ENCODE data around the gene EFHD2.

DNA sequence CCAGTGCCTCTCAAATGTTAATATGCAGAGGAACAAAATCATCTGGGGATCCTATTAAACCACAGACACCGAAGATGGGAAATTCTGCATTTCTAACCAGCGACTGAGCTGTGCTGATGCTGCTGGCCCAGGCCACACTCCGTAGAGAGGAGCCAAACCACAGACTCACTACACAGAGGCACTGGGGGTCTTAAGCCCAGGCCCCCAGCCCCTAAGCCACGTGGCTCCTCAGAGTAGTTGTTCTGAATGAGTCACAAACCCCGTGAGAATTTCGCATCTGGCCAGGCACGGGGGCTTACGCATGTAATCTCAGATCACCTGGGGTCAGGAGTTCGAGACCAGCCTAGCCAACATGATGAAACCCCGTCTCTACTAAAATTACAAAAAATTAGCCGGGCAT is 44.0 kb downstream of the EFHD2 start:
- TF ChIP-seq POLR2A (IDR thresholded peaks at IDR 0.05) (no peak), POLR2AphosphoS5 (IDR thresholded peaks at IDR 0.05; ENCODE audit: insufficient read depth in 1 of 2, low read depth in 1 of 2) (no peak)
- TF ChIP-seq, protein P1, sequence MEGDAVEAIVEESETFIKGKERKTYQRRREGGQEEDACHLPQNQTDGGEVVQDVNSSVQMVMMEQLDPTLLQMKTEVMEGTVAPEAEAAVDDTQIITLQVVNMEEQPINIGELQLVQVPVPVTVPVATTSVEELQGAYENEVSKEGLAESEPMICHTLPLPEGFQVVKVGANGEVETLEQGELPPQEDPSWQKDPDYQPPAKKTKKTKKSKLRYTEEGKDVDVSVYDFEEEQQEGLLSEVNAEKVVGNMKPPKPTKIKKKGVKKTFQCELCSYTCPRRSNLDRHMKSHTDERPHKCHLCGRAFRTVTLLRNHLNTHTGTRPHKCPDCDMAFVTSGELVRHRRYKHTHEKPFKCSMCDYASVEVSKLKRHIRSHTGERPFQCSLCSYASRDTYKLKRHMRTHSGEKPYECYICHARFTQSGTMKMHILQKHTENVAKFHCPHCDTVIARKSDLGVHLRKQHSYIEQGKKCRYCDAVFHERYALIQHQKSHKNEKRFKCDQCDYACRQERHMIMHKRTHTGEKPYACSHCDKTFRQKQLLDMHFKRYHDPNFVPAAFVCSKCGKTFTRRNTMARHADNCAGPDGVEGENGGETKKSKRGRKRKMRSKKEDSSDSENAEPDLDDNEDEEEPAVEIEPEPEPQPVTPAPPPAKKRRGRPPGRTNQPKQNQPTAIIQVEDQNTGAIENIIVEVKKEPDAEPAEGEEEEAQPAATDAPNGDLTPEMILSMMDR (IDR thresholded peaks at IDR 0.05): no peak

Measured in vagina (tissue), 2 donors.